HepG2 (cell line): ENCODE results near the gene MARCHF9. TPM values are rescaled to one million over a fixed set of nuclear protein-coding genes. Genes with fewer than 3 reads are reported as not detected.

Experiments used
- ARID3A ChIP-seq: IDR thresholded peaks from 2 replicates; pipeline ENCODE4 v1.6.1; 2012; ENCODE audit warnings: low read depth, low read length, improper control_type of control experiment
- ARID4A ChIP-seq: sonication (generic); formaldehyde crosslinking; IDR thresholded peaks from 2 replicates; pipeline ENCODE4 v1.5.0; 2020; ENCODE audit warnings: mild to moderate bottlenecking, missing genetic modification reagents, borderline replicate concordance
- FUBP1 ChIP-seq: sonication (generic); formaldehyde crosslinking; IDR thresholded peaks from 2 replicates; pipeline ENCODE4 v1.5.1; 2020; ENCODE audit warnings: missing genetic modification reagents, mild to moderate bottlenecking, borderline replicate concordance
- NFRKB ChIP-seq: fragments of 450-650 bp; IDR thresholded peaks from 2 replicates; pipeline ENCODE4 v1.6.1; 2017
- PAXIP1 ChIP-seq: sonication (generic); formaldehyde crosslinking; conservative IDR thresholded peaks from 2 replicates; pipeline ENCODE4 v1.4.0; 2020; ENCODE audit warnings: mild to moderate bottlenecking, missing genetic modification reagents, moderate library complexity
- SNRNP70 ChIP-seq: fragments of 200-400 bp; formaldehyde crosslinking; IDR thresholded peaks from 2 replicates; pipeline ENCODE4 v1.6.1; 2017; ENCODE audit warnings: mild to moderate bottlenecking, low read depth, low read length, moderate library complexity
- ZBED4 ChIP-seq: sonication (generic); formaldehyde crosslinking; IDR thresholded peaks from 2 replicates; pipeline ENCODE4 v1.4.0; 2020; ENCODE audit warnings: missing genetic modification reagents, borderline replicate concordance
- ZC3H4 ChIP-seq: sonication (generic); formaldehyde crosslinking; IDR thresholded peaks from 2 replicates; pipeline ENCODE4 v1.4.0; 2020; ENCODE audit warnings: missing genetic modification reagents, borderline replicate concordance
- ZNF251 ChIP-seq: sonication (generic); formaldehyde crosslinking; IDR thresholded peaks from 2 replicates; pipeline ENCODE4 v1.9.0; 2021; ENCODE audit warnings: mild to moderate bottlenecking, missing genetic modification reagents
- ZNF33A ChIP-seq: sonication (generic); formaldehyde crosslinking; IDR thresholded peaks from 2 replicates; pipeline ENCODE4 v1.5.1; 2020; ENCODE audit warnings: missing genetic modification reagents, mild to moderate bottlenecking, moderate library complexity, borderline replicate concordance
- ZNF709 ChIP-seq: sonication (generic); formaldehyde crosslinking; IDR thresholded peaks from 2 replicates; pipeline ENCODE4 v1.5.0; 2020; ENCODE audit warnings: mild to moderate bottlenecking, missing genetic modification reagents
- ZSCAN31 ChIP-seq: sonication (generic); formaldehyde crosslinking; IDR thresholded peaks from 2 replicates; pipeline ENCODE4 v1.5.0; 2020; ENCODE audit warnings: low read depth, mild to moderate bottlenecking, missing genetic modification reagents
- polyA plus RNA-seq, 8 experiments: library from polyadenylated mRNA; depleted of rRNA in 3 of 8; stranded (reverse) in 7 of 8; unstranded in 1 of 8; fragments of >200 nt; fragmentation: Illumina TruSeq in 4 of 8; extraction: Trizol in 4 of 8; gene quantifications; 2 replicates each; pipeline versions ENCODE4 v1.2.1 to v1.2.3, GENCODE V29; 2011 to 2016; ENCODE audit warnings: low read depth in 4 of 8, missing spikeins in 1 of 8, mixed read lengths in 1 of 8; ENCODE audit not compliant: insufficient read depth in 1 of 8
- total RNA-seq, 5 experiments: library from RNA; depleted of rRNA; stranded (reverse); fragments of >200 nt; fragmentation: Illumina TruSeq; extraction: Trizol; gene quantifications; 2 replicates each; pipeline ENCODE4 v1.2.3, GENCODE V29; 2016; ENCODE audit warnings: low read depth in 1 of 5

Gene MARCHF9
- total and polyA plus RNA-seq, 2 of the 13 experiments (the other 11 are each of a cell fraction or from before 2014, with no cell fraction given): 5.7 to 9.6 TPM

- peak; percentile 100 for TF ChIP-seq ARID4A (CRISPR knock-in tag)
- peak; percentile 75 for TF ChIP-seq PAXIP1 (CRISPR knock-in tag)
- TF ChIP-seq SNRNP70: no peak
- peak; percentile 92 for TF ChIP-seq ZNF709 (CRISPR knock-in tag)
- TF ChIP-seq ZBED4 (CRISPR knock-in tag): peak; percentile 38; the same call in 1 of the 2 replicates
- TF ChIP-seq ARID3A: 0 out of 2 replicates have a peak, but pooled peaks have one; percentile 27
- peak; percentile 53; the same call in 1 of the 2 replicates for TF ChIP-seq FUBP1
- peak; percentile 75 for TF ChIP-seq NFRKB
- no peak for TF ChIP-seq ZNF251
- TF ChIP-seq ZSCAN31: peak; percentile 92; the same call in 1 of the 2 replicates
- peak; percentile 23; the same call in 1 of the 2 replicates for TF ChIP-seq ZC3H4
- no peak for TF ChIP-seq ZNF33A (CRISPR knock-in tag)
Measured at GRCh38 chr12:57771873-57772428, 17.0 kb downstream of the MARCHF9 start, which contains the start of gene METTL1 (continued).
